ENCODE results near the gene MTERF1.
A peak's percentile ranks its signal among the peaks of the same experiment; 100 is the strongest.
"Not testable (repeated sequence)": the region's sequence is repeated elsewhere in the genome, so short reads cannot be mapped to it uniquely, and the experiment has no call there.

Gene MTERF1

GRCh38 chr7:91880413-91881241, at the start of gene MTERF1:
Gene MTERF1 (minus strand): TSS chr7:91880702. CDS start chr7:91880083, 619 bp downstream.
- DNase-seq (ENCODE audit: low read depth, low spot score) = peak; percentile 97

GRCh38 chr7:91929463-91929862, 49.0 kb upstream of the MTERF1 start:
- no peak for DNase-seq (ENCODE audit: low read depth, low spot score)

GRCh38 chr7:91927912-91928311, 47.4 kb upstream of the MTERF1 start:
- DNase-seq (ENCODE audit: low read depth, low spot score) = no peak

- no peak for DNase-seq (ENCODE audit: low read depth, low spot score)
These were observed 42.4 kb upstream of the MTERF1 start for GRCh38 chr7:91922857-91923256.

GRCh38 chr7:91918356-91918755, 37.9 kb upstream of the MTERF1 start:
- DNase-seq (ENCODE audit: low read depth, low spot score) = no peak

- no peak for DNase-seq (ENCODE audit: low read depth, low spot score)
These were observed 35.5 kb upstream of the MTERF1 start for GRCh38 chr7:91916051-91916440.

- DNase-seq (ENCODE audit: low read depth, low spot score) = no peak
These were observed 35.0 kb upstream of the MTERF1 start for GRCh38 chr7:91915401-91916050.

GRCh38 chr7:91913612-91914011, 33.1 kb upstream of the MTERF1 start:
- DNase-seq (ENCODE audit: low read depth, low spot score) = no peak

GRCh38 chr7:91912494-91912893, 32.0 kb upstream of the MTERF1 start:
- DNase-seq (ENCODE audit: low read depth, low spot score) = no peak

- DNase-seq (ENCODE audit: low read depth, low spot score) = no peak
These were observed 30.6 kb upstream of the MTERF1 start for GRCh38 chr7:91911121-91911520.

GRCh38 chr7:91910171-91910570, 29.7 kb upstream of the MTERF1 start:
- DNase-seq (ENCODE audit: low read depth, low spot score) = no peak

- no peak for DNase-seq (ENCODE audit: low read depth, low spot score)
These were observed 19.1 kb upstream of the MTERF1 start for GRCh38 chr7:91899563-91899962.

GRCh38 chr7:91898240-91898992, 17.9 kb upstream of the MTERF1 start:
- no peak for DNase-seq (ENCODE audit: low read depth, low spot score)

- no peak for DNase-seq (ENCODE audit: low read depth, low spot score)
These were observed 14.4 kb upstream of the MTERF1 start for GRCh38 chr7:91894781-91895480.

- DNase-seq (ENCODE audit: low read depth, low spot score) = not testable (repeated sequence)
These were observed 13.2 kb upstream of the MTERF1 start for GRCh38 chr7:91893699-91894098.

GRCh38 chr7:91892821-91893340, 12.4 kb upstream of the MTERF1 start:
- peak; percentile 43 for DNase-seq (ENCODE audit: low read depth, low spot score)

- no peak for DNase-seq (ENCODE audit: low read depth, low spot score)
These were observed 11.7 kb upstream of the MTERF1 start for GRCh38 chr7:91892099-91892705.

GRCh38 chr7:91888271-91889175, 8.0 kb upstream of the MTERF1 start:
- not testable (repeated sequence) for DNase-seq (ENCODE audit: low read depth, low spot score)

GRCh38 chr7:91887336-91888213, 7.1 kb upstream of the MTERF1 start:
- DNase-seq (ENCODE audit: low read depth, low spot score) = not testable (repeated sequence)
